Loucy (cell line): ENCODE data around the gene FCER2.

Source experiments
- H2AFZ ChIP-seq: fragments of 200-600 bp; sonication (generic); 2 replicates; pipeline ENCODE4 v1.6.0; 2016; ENCODE audit warnings: antibody characterized with exemption, mild to moderate bottlenecking, low read length, moderate library complexity
- H3F3A ChIP-seq: fragments of 200-600 bp; 2 replicates; pipeline ENCODE4 v1.6.0; 2016; ENCODE audit warnings: antibody characterized with exemption, low read depth, mild to moderate bottlenecking
- H3K27me3 ChIP-seq: fragments of 200-600 bp; sonication (generic); 2 replicates; pipeline ENCODE4 v1.6.1; 2014; ENCODE audit warnings: low read length, mild to moderate bottlenecking; ENCODE audit not compliant: insufficient read depth, poor library complexity, severe bottlenecking
- H3K36me3 ChIP-seq: fragments of 200-600 bp; sonication (generic); 2 replicates; pipeline ENCODE4 v1.6.1; 2016; ENCODE audit warnings: low read length; ENCODE audit not compliant: insufficient read depth
- H3K4me1 ChIP-seq: fragments of 200-600 bp; sonication (generic); 2 replicates; pipeline ENCODE4 v1.5.1; 2014; ENCODE audit warnings: low read length, mild to moderate bottlenecking; ENCODE audit not compliant: insufficient read depth, poor library complexity, severe bottlenecking
- H3K4me2 ChIP-seq: fragments of 200-600 bp; sonication (generic); 2 replicates; pipeline ENCODE4 v1.6.0; 2014; ENCODE audit warnings: antibody characterized with exemption, low read length, low read depth, mild to moderate bottlenecking; ENCODE audit not compliant: poor library complexity, severe bottlenecking
- H3K4me3 ChIP-seq: fragments of 200-600 bp; sonication (generic); 2 replicates; pipeline ENCODE4 v1.5.1; 2014; ENCODE audit warnings: low read length, mild to moderate bottlenecking, mixed read lengths; ENCODE audit not compliant: poor library complexity, severe bottlenecking
- H3K79me2 ChIP-seq: fragments of 200-600 bp; sonication (generic); 2 replicates; pipeline ENCODE4 v1.6.1; 2014; ENCODE audit warnings: low read length; ENCODE audit not compliant: insufficient read depth
- H3K9ac ChIP-seq: fragments of 200-600 bp; sonication (generic); 2 replicates; pipeline ENCODE4 v1.6.0; 2014; ENCODE audit warnings: mild to moderate bottlenecking, low read depth, low read length, moderate library complexity; ENCODE audit not compliant: poor library complexity, severe bottlenecking
- H3K9me2 ChIP-seq: fragments of 200-600 bp; sonication (generic); replicated peaks from 2 replicates; pipeline ENCODE4 v1.6.1; 2016; ENCODE audit warnings: low read depth, low read length, mixed read lengths
- H3K9me3 ChIP-seq: fragments of 200-600 bp; sonication (generic); 2 replicates; pipeline ENCODE4 v1.6.1; 2014; ENCODE audit warnings: mild to moderate bottlenecking, antibody characterized with exemption, low read length, low read depth; ENCODE audit not compliant: insufficient read depth
- H4K20me1 ChIP-seq: fragments of 200-600 bp; sonication (generic); 2 replicates; pipeline ENCODE4 v1.6.0; 2014; ENCODE audit warnings: antibody characterized with exemption, low read length, mild to moderate bottlenecking; ENCODE audit not compliant: insufficient read depth, poor library complexity, severe bottlenecking
- CTCF ChIP-seq: fragments of 200-600 bp; sonication (generic); conservative IDR thresholded peaks from 2 replicates; pipeline ENCODE4 v1.5.1; 2014; ENCODE audit warnings: mild to moderate bottlenecking, antibody characterized with exemption, low read length
- EZH2phosphoT487 ChIP-seq: fragments of 200-600 bp; IDR thresholded peaks from 2 replicates; pipeline ENCODE4 v1.6.1; 2018; ENCODE audit warnings: antibody characterized with exemption, mild to moderate bottlenecking, moderate library complexity, borderline replicate concordance

FCER2 gene

GRCh38 chr19:7706188-7706954 is 4.4 kb upstream of the FCER2 start:
- Histone ChIP-seq H3K4me3 (no peak overlapping the region), H3K4me1 (no peaks in the 10 kb centered on the region), H3K79me2 (no peaks in the 10 kb centered on the region), H2AFZ (no peak overlapping the region), H3K36me3 (no peaks in the 10 kb centered on the region), H3K4me2 (no peak overlapping the region), H3K27me3 (no peaks in the 10 kb centered on the region), H3F3A (no peaks in the 10 kb centered on the region), H4K20me1 (no peaks in the 10 kb centered on the region), H3K9me3 (no peaks in the 10 kb centered on the region), H3K9me2 (no peaks in the 10 kb centered on the region), H3K9ac (no peak overlapping the region)
- TF ChIP-seq EZH2phosphoT487, result no peak
- no peak for TF ChIP-seq CTCF

- no peak overlapping the region for H3K4me2 ChIP-seq
- H3K4me1 ChIP-seq, result no peaks in the 10 kb centered on the region
- no peaks in the 10 kb centered on the region for H4K20me1 ChIP-seq
- H3K79me2 ChIP-seq, result no peaks in the 10 kb centered on the region
- H3K9me3 ChIP-seq, result no peaks in the 10 kb centered on the region
- TF ChIP-seq CTCF, result no peak
- TF ChIP-seq EZH2phosphoT487, result no peak
- H2AFZ ChIP-seq, result no peak overlapping the region
- no peak overlapping the region for H3K9ac ChIP-seq
- H3K27me3 ChIP-seq, result no peaks in the 10 kb centered on the region
- H3F3A ChIP-seq, result no peaks in the 10 kb centered on the region
- H3K9me2 ChIP-seq, result no peaks in the 10 kb centered on the region
- H3K4me3 ChIP-seq, result no peak overlapping the region
- no peaks in the 10 kb centered on the region for H3K36me3 ChIP-seq
Measured at GRCh38 chr19:7705387-7706187, 3.7 kb upstream of the FCER2 start.

- Histone ChIP-seq H3K9me2 (no peaks in the 10 kb centered on the region), H3K79me2 (no peaks in the 10 kb centered on the region), H3K4me3 (no peak overlapping the region), H3K9ac (no peak overlapping the region), H3K9me3 (no peaks in the 10 kb centered on the region), H3F3A (no peaks in the 10 kb centered on the region), H3K4me2 (no peak overlapping the region), H3K4me1 (no peaks in the 10 kb centered on the region), H3K36me3 (no peaks in the 10 kb centered on the region), H4K20me1 (no peaks in the 10 kb centered on the region), H3K27me3 (no peaks in the 10 kb centered on the region), H2AFZ (no peak overlapping the region)
- no peak for TF ChIP-seq EZH2phosphoT487
- TF ChIP-seq CTCF, result no peak
Measured at GRCh38 chr19:7704280-7705060, 2.5 kb upstream of the FCER2 start.
